Kidney epithelial cell (primary cell): ENCODE data around the gene TLE3. TPM values are rescaled to one million over a fixed set of nuclear protein-coding genes. Genes with fewer than 3 reads are reported as not detected.
A peak's percentile ranks its signal among the peaks of the same experiment; 100 is the strongest.

ENCODE experiments used
- DNase-seq: peaks from one replicate; pipeline ENCODE4 v3.0.0-alpha.2; 2010; ENCODE audit warnings: low read depth
- H3K27me3 ChIP-seq: 2 replicates; pipeline ENCODE4 v1.6.0; 2011; ENCODE audit warnings: low read length; ENCODE audit not compliant: control insufficient read depth, insufficient read depth
- H3K36me3 ChIP-seq: 2 replicates; pipeline ENCODE4 v1.5.1; 2011; ENCODE audit warnings: low read length; ENCODE audit not compliant: control insufficient read depth, insufficient read depth
- H3K4me3 ChIP-seq: 2 replicates; pipeline ENCODE4 v1.5.1; 2011; ENCODE audit warnings: low read depth, mild to moderate bottlenecking, control low read depth, low read length
- total RNA-seq: library from RNA; depleted of rRNA; stranded (reverse); fragments of >200 nt; gene quantifications from 2 replicates; pipeline ENCODE4 v1.2.3, GENCODE V29; 2015
- TF ChIP-seq, protein P1 (sequence below): IDR thresholded peaks from 2 replicates; pipeline ENCODE4 v1.5.1; 2011; ENCODE audit warnings: mild to moderate bottlenecking, moderate library complexity, low read length, control low read depth, inconsistent platforms; ENCODE audit not compliant: insufficient read depth, poor library complexity, severe bottlenecking

TLE3 gene
- total RNA-seq, 1 donor from 2014 or later: 67.5 TPM

DNA sequence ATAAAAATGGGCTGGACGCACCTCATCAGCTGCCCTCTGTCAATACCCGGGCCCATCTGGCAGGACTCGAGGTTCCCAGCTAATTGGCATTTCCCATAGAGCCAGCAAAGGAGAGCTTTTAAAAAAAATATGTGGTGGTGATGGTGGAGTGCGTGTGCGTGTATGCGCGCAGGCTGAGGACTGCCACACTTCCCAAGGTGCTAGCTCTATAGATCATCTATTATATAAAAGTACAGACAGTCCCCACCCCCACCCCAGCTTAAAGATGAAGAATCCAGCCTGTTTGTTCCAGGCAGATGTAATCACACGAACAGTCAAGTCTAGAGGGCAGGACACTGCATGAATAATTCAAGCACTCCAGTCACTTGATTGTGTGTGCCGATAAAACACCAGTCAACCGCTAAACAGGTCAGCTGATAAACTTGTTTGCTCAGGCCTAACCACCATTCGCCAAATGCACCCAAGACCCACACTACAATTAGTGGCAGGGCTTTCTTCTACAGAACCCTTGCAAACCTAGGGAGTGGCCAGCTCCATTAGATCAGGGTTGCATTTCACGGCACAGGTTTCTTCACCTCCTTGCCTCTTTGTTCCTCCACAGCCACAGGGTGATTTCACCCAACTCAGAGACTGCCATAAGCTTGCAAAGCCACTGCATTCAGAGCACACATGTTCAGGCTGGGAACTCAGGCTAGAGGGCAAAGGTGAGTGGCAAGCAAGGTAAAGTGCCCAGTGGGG lies 5.8 kb downstream of the TLE3 start:
- Histone ChIP-seq H3K36me3 (no peaks in the 10 kb centered on the region), H3K27me3 (no peaks in the 10 kb centered on the region), H3K4me3 (no peak overlapping the region)
- DNase-seq: peak; percentile 63
- TF ChIP-seq, protein P1, sequence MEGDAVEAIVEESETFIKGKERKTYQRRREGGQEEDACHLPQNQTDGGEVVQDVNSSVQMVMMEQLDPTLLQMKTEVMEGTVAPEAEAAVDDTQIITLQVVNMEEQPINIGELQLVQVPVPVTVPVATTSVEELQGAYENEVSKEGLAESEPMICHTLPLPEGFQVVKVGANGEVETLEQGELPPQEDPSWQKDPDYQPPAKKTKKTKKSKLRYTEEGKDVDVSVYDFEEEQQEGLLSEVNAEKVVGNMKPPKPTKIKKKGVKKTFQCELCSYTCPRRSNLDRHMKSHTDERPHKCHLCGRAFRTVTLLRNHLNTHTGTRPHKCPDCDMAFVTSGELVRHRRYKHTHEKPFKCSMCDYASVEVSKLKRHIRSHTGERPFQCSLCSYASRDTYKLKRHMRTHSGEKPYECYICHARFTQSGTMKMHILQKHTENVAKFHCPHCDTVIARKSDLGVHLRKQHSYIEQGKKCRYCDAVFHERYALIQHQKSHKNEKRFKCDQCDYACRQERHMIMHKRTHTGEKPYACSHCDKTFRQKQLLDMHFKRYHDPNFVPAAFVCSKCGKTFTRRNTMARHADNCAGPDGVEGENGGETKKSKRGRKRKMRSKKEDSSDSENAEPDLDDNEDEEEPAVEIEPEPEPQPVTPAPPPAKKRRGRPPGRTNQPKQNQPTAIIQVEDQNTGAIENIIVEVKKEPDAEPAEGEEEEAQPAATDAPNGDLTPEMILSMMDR: no peak

DNA sequence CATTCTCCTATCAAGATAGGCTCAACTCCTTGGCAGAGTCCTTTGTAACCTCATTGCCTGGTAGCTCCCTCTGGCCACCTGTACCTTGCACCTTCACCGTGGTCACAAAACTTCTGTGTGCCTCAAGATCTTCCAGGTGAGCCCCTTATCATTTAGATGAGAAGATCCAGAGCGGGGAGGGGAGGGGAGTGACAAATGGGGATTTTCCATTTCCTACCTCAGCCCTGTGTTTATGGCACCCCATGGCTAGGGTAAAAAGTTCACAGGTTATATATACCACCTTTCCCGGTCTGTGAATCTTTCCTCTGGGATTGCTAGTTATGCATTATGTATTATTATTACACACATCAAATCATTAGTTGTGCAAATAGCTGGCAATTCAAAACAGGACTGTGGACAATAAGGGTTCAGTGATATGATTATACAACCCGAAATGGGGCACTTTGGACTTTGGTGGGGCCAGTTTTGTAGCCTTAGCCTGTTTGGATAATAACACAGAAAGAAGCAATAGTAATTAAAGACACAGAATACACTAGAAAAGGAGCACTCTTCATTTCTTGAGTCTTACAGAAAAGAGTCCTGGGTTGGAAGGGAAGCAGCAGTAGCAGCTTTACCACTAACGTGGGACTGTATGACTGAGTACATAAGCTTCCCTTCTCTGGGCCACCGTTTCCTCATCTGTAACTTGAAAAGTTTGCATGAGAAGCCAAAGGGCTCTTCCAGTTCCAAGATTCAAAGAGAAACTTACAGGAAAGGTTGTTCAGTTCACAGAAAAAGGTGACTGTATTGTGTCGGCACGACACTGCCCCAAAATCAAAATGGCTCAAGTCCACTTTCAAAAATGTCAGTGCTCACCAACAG lies 7.1 kb downstream of the TLE3 start:
- Histone ChIP-seq H3K36me3 (no peaks in the 10 kb centered on the region), H3K4me3 (no peak overlapping the region), H3K27me3 (no peaks in the 10 kb centered on the region)
- TF ChIP-seq, protein P1: no peak
- no peak for DNase-seq

DNA sequence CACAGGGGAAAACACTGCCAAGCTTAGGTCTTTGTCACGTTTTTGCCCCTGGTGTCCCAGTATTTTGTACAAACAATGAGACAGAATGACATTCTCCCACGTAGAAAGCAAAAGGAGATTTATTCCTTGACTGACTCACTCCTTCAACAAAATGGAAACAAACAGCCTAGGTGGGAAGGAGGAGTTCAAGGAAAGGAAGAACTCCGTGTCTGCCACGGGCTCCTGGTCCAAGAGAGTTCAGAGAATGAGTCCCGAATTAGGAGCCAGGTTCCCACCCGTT lies 8.1 kb downstream of the TLE3 start:
- no peak for DNase-seq
- H3K36me3 ChIP-seq: no peaks in the 10 kb centered on the region
- TF ChIP-seq, protein P1: no peak
- H3K27me3 ChIP-seq: no peaks in the 10 kb centered on the region
- no peak overlapping the region for H3K4me3 ChIP-seq

DNA sequence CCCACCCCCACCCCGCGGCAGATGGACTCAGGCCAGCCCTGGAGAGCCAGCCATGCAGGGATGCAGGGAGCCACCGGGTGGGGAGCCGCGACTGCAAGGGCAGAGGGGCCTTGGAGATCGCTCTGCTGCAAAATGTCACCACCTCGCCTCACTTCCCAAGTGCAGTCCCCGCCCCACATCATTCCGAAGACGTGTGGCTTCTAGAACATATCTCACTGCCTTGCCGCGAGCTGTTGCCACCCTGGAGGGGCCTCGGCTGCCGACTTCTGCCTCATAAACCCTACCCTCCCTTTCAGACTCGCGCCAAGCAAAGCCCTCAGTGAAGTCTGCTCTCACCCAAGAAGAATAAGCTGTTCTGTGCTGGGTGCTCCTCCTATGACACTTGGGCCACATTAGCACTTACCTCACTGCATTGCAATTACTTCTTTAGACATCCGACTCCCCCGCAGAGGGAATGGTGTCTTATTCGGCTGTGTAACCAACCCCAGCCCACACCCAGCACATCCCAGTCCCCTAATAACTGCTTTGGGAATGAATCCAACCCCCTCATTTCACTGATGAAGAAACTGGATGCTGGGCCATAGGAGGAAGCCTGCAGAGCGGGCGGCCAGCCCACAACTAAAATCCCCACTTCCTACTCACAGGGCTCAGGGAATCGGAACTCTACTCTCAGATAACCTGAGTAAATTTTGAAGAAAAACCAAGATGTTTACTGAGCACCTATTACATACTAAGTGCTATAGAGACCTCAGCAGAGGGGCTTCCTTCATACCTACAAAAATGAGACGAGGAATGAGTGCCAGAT lies 8.6 kb downstream of the TLE3 start:
- H3K4me3 ChIP-seq: no peak overlapping the region
- H3K36me3 ChIP-seq: no peaks in the 10 kb centered on the region
- no peaks in the 10 kb centered on the region for H3K27me3 ChIP-seq
- TF ChIP-seq, protein P1: no peak
- no peak for DNase-seq

DNA sequence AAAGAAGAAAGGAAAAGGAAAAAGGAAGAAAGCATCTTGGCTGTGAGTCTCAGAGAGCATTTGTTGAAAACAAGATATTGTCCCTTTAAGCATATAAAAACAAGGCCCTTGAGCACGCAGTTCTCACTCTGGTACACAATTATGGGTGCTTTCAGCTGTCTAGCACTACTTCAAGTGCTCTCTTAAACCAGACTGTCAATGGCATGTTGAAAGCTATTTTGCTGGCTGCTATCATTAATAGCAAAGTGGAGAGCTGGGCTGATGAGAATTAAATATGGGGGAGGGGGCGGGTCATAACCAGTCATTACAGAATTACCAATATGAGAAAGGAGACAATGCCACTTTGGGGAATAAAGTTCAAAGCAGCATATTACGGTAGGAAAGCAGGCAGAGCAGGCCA lies 9.3 kb downstream of the TLE3 start:
- no peak for DNase-seq
- no peak overlapping the region for H3K4me3 ChIP-seq
- TF ChIP-seq, protein P1: no peak
- H3K36me3 ChIP-seq: no peaks in the 10 kb centered on the region
- no peaks in the 10 kb centered on the region for H3K27me3 ChIP-seq
